ENCODE data around the gene RNF126.

The RNF126 gene

GRCh38 chr19:660793-661426 lies 2.1 kb downstream of the RNF126 start:
- TF ChIP-seq CTCF (IDR thresholded peaks at IDR 0.05; ENCODE audit: insufficient read depth, low read length), result no peak
- no peak; the same call in 1 of the 2 replicates for TF ChIP-seq POLR2AphosphoS5 (IDR thresholded peaks at IDR 0.05; ENCODE audit: low read depth)
- TF ChIP-seq GABPA (IDR thresholded peaks at IDR 0.05; ENCODE audit: low read depth), result no peak
- no peak for TF ChIP-seq SPI1 (IDR thresholded peaks at IDR 0.05; ENCODE audit: borderline replicate concordance, low read depth)
- TF ChIP-seq, protein P1, sequence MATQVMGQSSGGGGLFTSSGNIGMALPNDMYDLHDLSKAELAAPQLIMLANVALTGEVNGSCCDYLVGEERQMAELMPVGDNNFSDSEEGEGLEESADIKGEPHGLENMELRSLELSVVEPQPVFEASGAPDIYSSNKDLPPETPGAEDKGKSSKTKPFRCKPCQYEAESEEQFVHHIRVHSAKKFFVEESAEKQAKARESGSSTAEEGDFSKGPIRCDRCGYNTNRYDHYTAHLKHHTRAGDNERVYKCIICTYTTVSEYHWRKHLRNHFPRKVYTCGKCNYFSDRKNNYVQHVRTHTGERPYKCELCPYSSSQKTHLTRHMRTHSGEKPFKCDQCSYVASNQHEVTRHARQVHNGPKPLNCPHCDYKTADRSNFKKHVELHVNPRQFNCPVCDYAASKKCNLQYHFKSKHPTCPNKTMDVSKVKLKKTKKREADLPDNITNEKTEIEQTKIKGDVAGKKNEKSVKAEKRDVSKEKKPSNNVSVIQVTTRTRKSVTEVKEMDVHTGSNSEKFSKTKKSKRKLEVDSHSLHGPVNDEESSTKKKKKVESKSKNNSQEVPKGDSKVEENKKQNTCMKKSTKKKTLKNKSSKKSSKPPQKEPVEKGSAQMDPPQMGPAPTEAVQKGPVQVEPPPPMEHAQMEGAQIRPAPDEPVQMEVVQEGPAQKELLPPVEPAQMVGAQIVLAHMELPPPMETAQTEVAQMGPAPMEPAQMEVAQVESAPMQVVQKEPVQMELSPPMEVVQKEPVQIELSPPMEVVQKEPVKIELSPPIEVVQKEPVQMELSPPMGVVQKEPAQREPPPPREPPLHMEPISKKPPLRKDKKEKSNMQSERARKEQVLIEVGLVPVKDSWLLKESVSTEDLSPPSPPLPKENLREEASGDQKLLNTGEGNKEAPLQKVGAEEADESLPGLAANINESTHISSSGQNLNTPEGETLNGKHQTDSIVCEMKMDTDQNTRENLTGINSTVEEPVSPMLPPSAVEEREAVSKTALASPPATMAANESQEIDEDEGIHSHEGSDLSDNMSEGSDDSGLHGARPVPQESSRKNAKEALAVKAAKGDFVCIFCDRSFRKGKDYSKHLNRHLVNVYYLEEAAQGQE (IDR thresholded peaks at IDR 0.05; ENCODE audit: insufficient replicate concordance, low read depth), result no peak
- H3K4me3 ChIP-seq (replicated peaks; ENCODE audit: insufficient read depth, low read length), result peak overlapping the region; percentile 95
- DNase-seq (ENCODE audit: low read depth in 1 of 2, low spot score in 1 of 2), result no peak
- H3K27me3 ChIP-seq (ENCODE audit: insufficient read depth, poor library complexity, severe bottlenecking), result no peaks in the 10 kb centered on the region
- peak overlapping the region; percentile 93 for H3K27ac ChIP-seq (replicated peaks)

DNA sequence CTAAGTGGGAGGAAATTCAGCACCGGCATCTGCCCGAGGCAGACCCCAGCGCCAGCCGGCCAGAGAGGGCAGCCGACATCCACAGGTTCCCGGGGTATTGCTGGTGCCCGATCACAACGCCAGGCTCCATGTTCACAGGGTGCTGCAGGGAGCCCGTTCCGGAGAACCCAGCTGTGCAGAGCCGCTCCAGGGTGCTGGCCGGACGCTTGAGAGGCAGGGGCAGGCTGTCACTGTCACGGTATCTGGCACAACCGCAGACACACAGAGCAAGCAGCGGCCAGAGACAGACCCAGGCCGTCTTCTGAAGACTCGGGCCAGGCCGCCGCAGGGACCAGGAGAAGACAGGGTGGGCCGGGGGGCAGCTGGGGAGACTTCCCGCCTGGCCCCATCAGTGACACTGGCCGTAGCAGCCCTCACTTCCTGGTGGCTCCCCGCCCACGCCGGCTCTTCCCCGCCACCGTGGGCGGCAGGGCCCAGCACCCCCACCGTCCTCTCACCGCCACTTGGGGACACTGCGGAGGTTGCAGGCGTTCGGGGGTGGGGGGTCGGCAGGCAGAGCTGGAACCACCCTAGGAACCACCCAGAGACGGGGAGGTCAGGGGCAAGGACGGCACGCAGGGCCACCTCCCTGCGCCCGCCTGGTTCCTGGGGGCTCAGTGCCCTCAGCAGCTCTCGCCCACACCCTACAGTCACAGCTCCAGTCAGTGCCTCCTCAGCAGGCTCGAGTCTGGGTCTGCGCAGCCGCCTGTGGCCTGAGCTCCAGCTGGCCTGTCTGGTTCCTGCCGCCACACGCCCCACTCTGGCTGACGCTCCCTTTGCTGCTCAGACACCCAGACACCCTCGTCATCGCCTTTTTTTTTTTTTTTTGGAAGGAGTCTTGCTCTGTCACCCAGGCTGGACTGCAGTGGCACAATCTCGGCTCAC lies 3.8 kb downstream of the RNF126 start:
- DNase-seq (ENCODE audit: low read depth in 1 of 2, low spot score in 1 of 2), result no peak
- Histone ChIP-seq H3K27me3 (ENCODE audit: insufficient read depth, poor library complexity, severe bottlenecking) (no peaks in the 10 kb centered on the region), H3K4me3 (replicated peaks; ENCODE audit: insufficient read depth, low read length) (no peak overlapping the region), H3K27ac (replicated peaks) (no peak overlapping the region)
- no peak for TF ChIP-seq CTCF (IDR thresholded peaks at IDR 0.05; ENCODE audit: insufficient read depth, low read length)
- TF ChIP-seq, protein P1 (IDR thresholded peaks at IDR 0.05; ENCODE audit: insufficient replicate concordance, low read depth), result no peak
- no peak for TF ChIP-seq POLR2AphosphoS5 (IDR thresholded peaks at IDR 0.05; ENCODE audit: low read depth)
- TF ChIP-seq GABPA (IDR thresholded peaks at IDR 0.05; ENCODE audit: low read depth), result no peak
- no peak for TF ChIP-seq SPI1 (IDR thresholded peaks at IDR 0.05; ENCODE audit: borderline replicate concordance, low read depth)

DNA sequence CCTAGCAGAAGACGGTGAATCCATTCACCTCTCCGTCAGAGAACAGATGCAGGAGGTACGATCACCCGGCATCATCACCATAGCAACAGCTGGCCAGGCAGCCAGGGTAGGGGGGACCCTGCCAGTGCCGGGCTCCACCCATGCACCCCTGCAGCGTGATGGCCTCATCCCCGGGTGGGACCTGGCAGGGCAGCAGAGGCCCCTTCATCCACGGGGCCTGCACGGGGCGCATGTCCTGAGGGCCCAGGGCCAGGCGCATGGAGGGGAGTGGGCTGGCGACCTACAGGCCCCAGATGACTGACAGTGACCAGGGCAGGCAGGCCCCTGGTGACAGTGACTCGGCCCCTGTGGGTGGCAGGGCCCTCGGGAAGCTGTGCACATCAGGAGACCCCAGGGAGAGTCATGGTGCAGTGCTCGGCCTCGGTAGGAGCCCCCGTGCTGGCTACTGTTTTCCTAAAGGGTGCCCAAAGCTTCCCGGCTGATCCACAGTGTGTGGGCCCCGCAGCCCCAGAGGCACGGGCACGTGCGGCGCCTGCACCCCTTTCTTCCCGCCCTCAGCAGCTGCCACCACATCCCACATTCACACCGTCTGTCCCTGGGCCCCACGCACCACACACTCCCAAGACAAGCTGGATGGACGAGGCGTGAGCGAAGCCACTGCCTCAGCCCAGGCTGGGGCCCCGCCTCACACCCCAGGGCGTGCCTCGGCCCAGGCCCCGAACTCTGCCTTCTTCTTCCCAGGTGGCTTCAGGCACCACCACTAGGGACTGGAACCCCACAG lies 4.8 kb downstream of the RNF126 start:
- TF ChIP-seq, protein P1 (IDR thresholded peaks at IDR 0.05; ENCODE audit: insufficient replicate concordance, low read depth), result no peak
- TF ChIP-seq POLR2AphosphoS5 (IDR thresholded peaks at IDR 0.05; ENCODE audit: low read depth) (no peak), GABPA (IDR thresholded peaks at IDR 0.05; ENCODE audit: low read depth) (no peak), CTCF (IDR thresholded peaks at IDR 0.05; ENCODE audit: insufficient read depth, low read length) (no peak), SPI1 (IDR thresholded peaks at IDR 0.05; ENCODE audit: borderline replicate concordance, low read depth) (no peak)
- DNase-seq (ENCODE audit: low read depth in 1 of 2, low spot score in 1 of 2), result no peak
- Histone ChIP-seq H3K4me3 (replicated peaks; ENCODE audit: insufficient read depth, low read length) (no peak overlapping the region), H3K27ac (replicated peaks) (no peak overlapping the region), H3K27me3 (ENCODE audit: insufficient read depth, poor library complexity, severe bottlenecking) (no peaks in the 10 kb centered on the region)

Measured in HL-60 (cell line).